Chondrocyte (in vitro differentiated cells): ENCODE measurements around the gene FHIT. TPM values are rescaled to one million over a fixed set of nuclear protein-coding genes. Genes with fewer than 3 reads are reported as not detected.

Experiments used
- DNase-seq: peaks from one replicate; pipeline ENCODE4 v3.0.0; 2021; ENCODE audit warnings: mixed read lengths, low spot score
- H3K27ac Mint-ChIP-seq: one replicate; pipeline ENCODE4 v1.8.0; 2021; ENCODE audit warnings: mild to moderate bottlenecking, moderate library complexity, mixed read lengths; ENCODE audit not compliant: unreplicated experiment
- H3K27me3 Mint-ChIP-seq: 2 replicates; pipeline ENCODE4 v1.8.0; 2021; ENCODE audit warnings: low read depth, mixed read lengths
- H3K36me3 Mint-ChIP-seq: 2 replicates; pipeline ENCODE4 v1.8.0; 2021; ENCODE audit warnings: low read depth, mixed read lengths
- H3K4me1 Mint-ChIP-seq: 2 replicates; pipeline ENCODE4 v1.8.0; 2021; ENCODE audit warnings: low read depth, mild to moderate bottlenecking, mixed read lengths
- H3K4me3 Mint-ChIP-seq: one replicate; pipeline ENCODE4 v1.8.0; 2021; ENCODE audit warnings: mild to moderate bottlenecking, moderate library complexity, mixed read lengths; ENCODE audit not compliant: unreplicated experiment
- H3K9me3 Mint-ChIP-seq: 2 replicates; pipeline ENCODE4 v1.8.0; 2021; ENCODE audit warnings: low read depth, mixed read lengths
- total RNA-seq: library from RNA; stranded (reverse); gene quantifications from 3 replicates; pipeline ENCODE4 v1.2.1, GENCODE V29; 2021
- TF ChIP-seq, protein P1 (sequence below): fragments of 200-600 bp; sonication (generic); IDR thresholded peaks from 2 replicates; pipeline ENCODE4 v1.5.0; 2021; ENCODE audit warnings: antibody characterized with exemption, mild to moderate bottlenecking, moderate library complexity

Gene FHIT
- total RNA-seq, 1 donor from 2014 or later = 3.8 TPM

DNA sequence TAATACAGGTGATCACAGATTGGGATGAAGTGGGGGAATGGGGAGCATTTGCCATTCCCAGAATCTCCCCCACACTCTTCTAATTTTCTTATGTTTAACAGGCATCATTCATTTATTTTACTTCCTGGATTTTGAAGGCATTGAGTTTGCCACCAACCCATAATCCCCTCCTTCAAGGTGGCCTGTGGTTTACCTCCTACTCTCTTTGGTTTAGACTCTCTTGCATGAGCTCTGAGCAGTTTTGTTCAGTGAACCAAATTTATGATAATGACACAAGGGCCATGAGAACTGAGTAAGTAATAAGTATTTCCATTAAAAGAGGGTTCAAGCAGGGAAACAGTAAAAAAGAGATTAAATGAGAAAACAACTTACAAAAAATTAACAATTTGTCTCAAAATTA is 1498.3 kb downstream of the FHIT start:
- Mint-ChIP-seq H3K4me1 (peaks cover 6% of the 10 kb centered on the region), H3K27me3 (no peaks in the 10 kb centered on the region), H3K27ac (no peak overlapping the region), H3K4me3 (no peak overlapping the region), H3K36me3 (no peaks in the 10 kb centered on the region), H3K9me3 (no peaks in the 10 kb centered on the region)
- TF ChIP-seq, protein P1, sequence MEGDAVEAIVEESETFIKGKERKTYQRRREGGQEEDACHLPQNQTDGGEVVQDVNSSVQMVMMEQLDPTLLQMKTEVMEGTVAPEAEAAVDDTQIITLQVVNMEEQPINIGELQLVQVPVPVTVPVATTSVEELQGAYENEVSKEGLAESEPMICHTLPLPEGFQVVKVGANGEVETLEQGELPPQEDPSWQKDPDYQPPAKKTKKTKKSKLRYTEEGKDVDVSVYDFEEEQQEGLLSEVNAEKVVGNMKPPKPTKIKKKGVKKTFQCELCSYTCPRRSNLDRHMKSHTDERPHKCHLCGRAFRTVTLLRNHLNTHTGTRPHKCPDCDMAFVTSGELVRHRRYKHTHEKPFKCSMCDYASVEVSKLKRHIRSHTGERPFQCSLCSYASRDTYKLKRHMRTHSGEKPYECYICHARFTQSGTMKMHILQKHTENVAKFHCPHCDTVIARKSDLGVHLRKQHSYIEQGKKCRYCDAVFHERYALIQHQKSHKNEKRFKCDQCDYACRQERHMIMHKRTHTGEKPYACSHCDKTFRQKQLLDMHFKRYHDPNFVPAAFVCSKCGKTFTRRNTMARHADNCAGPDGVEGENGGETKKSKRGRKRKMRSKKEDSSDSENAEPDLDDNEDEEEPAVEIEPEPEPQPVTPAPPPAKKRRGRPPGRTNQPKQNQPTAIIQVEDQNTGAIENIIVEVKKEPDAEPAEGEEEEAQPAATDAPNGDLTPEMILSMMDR = no peak
- no peak for DNase-seq

DNA sequence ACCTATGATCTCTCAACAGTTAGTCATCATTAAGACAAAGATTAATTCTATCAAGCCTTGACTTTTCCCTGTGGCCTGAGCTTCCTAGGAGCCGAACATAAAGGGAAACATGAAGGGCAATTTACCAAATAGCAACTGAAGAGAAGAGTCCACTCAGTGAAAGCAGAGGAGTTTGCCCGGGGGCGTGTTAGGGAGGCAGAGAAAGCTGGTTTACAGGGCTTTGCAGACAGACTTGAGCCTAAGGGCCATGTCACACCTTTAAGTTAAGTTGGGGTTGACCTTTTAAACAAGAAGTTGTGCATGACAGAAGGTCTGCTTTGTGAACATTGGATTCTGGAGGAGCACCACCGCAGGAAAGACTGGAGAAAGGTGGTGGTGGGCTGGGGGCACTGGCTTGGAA is 1499.6 kb downstream of the FHIT start:
- H3K4me3 Mint-ChIP-seq = no peak overlapping the region
- H3K27me3 Mint-ChIP-seq = no peaks in the 10 kb centered on the region
- peaks cover 6% of the 10 kb centered on the region for H3K4me1 Mint-ChIP-seq
- DNase-seq = no peak
- TF ChIP-seq, protein P1 = no peak
- no peak overlapping the region for H3K27ac Mint-ChIP-seq
- no peaks in the 10 kb centered on the region for H3K9me3 Mint-ChIP-seq
- H3K36me3 Mint-ChIP-seq = no peaks in the 10 kb centered on the region

DNA sequence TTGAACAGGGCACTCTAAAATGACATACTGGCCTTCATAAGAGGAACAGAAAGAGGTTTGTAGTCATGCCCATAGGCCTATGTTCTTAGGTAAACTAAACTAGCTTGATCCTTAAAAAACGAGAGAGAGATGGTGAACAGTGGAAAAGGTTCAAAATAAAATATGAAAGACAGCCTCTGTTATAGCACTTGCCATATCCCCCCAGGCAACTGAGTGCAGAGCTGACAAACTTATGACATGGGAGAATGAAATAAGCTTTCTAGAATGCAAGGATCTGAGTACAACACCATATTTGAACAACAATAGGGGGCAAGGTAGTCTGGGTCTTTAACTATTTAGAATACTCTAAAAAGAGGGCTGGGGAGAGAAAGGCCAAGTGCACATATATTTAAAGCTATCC is 1500.9 kb downstream of the FHIT start:
- DNase-seq = no peak
- Mint-ChIP-seq H3K36me3 (no peaks in the 10 kb centered on the region), H3K9me3 (no peaks in the 10 kb centered on the region), H3K4me1 (peaks cover 6% of the 10 kb centered on the region), H3K4me3 (no peak overlapping the region), H3K27me3 (no peaks in the 10 kb centered on the region), H3K27ac (no peak overlapping the region)
- TF ChIP-seq, protein P1 = no peak

DNA sequence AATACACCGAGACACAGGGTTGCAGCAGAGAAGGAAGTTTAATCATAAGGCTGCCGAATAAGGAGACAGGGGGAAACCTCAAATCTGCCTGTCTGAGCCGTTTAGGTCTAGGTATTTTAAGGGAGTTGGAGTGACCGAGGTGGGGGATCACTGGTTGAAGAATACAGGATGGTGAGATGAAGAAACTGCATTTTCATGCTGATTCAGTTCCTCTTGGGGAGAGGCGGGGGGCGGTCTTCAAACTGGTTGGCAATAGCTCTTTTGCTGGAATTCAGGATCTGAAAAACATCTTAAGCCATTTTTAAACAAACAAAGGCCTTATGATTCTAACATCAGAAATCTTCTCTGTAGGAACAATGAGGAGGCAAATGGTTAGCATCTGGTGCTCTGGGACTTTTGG is 1502.0 kb downstream of the FHIT start:
- TF ChIP-seq, protein P1 = no peak
- no peaks in the 10 kb centered on the region for H3K27me3 Mint-ChIP-seq
- H3K36me3 Mint-ChIP-seq = no peaks in the 10 kb centered on the region
- H3K4me3 Mint-ChIP-seq = no peak overlapping the region
- no peak for DNase-seq
- no peak overlapping the region for H3K27ac Mint-ChIP-seq
- H3K9me3 Mint-ChIP-seq = peaks cover 3% of the 10 kb centered on the region
- peaks cover 6% of the 10 kb centered on the region for H3K4me1 Mint-ChIP-seq

DNA sequence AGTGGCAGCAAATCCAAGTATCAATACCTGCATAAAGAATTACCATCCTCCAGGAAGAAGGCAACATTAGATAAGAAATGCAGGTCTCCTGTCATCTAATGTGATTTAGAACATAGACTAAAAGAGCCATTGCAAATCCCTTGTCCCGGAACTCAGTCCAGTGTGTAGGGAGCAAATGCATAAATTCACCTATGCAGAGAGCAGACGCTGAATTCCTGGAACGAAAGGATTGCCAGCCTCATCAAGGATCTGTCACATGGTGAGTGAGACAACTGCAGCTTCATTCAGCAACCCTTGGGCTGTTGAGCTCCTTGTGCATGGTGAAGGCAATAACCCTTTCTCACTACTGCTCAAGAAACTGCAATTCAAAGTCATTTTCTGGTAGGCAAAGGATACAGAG is 1504.7 kb downstream of the FHIT start:
- Mint-ChIP-seq H3K27ac (no peak overlapping the region), H3K9me3 (peaks cover 3% of the 10 kb centered on the region)

More for the DNA sequence above, 1504.7 kb downstream of the FHIT start:
- Mint-ChIP-seq H3K36me3 (peaks cover 2% of the 10 kb centered on the region), H3K4me1 (peaks cover 6% of the 10 kb centered on the region), H3K27me3 (no peaks in the 10 kb centered on the region), H3K4me3 (no peak overlapping the region)
- TF ChIP-seq, protein P1 = no peak
- DNase-seq = no peak
